ENCODE results near the gene FGF18.
"Not testable (repeated sequence)": the region's sequence is repeated elsewhere in the genome, so short reads cannot be mapped to it uniquely, and the experiment has no call there.

Gene FGF18, protein sequence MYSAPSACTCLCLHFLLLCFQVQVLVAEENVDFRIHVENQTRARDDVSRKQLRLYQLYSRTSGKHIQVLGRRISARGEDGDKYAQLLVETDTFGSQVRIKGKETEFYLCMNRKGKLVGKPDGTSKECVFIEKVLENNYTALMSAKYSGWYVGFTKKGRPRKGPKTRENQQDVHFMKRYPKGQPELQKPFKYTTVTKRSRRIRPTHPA
- total RNA-seq: 0.42 to 2.7 reads per million in 2 donors

DNA sequence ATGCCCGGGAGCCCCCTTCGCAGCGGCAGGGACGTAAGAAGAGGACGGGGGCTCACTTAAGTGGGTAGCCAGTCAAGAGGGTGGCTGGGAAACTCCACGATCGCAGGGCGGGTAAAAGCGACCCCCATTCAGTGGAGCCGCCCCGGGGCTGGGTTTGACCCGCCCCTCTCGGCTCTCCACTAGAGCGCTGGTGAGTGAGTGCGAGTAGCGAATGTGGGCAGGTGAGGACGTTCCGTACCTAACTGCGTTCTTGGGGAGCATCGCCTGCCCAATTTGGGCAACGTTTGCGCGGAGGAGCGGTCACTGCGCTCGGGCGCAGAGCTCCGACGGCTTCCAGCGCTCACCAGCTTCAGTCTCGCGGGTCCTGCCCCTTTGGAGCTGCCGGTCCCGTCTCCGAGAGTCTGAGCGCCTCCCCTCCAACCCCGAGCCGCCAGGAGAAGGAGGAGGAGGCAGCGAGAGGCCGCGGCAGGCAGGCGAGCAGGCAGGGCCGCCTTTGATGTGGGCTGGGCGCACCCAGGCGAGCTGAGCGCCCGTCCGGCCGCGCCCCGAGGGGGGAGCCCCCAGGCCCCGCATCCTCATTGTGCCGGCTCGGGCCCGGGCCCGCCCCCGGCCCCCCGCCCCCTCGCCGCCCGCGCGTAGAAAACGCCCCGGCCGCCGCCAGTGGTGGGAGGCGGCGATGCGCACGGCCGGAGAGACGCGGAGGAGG, at the start of gene FGF18:
Gene FGF18, plus strand, starts transcription at position 666 of the 706 bp plus-strand sequence. CDS start 553 bp downstream, outside the sequence.
- DNase-seq: peak; percentile 18

DNA sequence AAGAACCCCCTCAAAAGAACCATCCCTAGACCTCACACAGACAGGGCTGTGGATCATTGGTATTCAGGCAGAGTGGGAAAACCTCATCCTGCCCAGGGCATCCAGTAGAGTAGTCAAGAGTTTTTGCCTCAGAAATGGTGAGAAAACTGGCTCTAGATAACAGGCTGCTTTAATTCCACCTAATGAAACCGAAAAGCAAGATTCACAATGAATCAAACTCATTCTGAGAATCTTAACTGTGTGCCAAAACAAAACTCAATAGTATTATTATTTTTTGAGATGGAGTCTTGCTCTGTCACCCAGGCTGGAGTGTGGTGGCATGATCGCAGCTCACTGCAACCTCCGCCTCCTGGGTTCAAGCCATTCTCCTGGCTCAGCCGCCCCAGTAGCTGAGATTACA, 49.5 kb upstream of the FGF18 start:
- DNase-seq: no peak

DNA sequence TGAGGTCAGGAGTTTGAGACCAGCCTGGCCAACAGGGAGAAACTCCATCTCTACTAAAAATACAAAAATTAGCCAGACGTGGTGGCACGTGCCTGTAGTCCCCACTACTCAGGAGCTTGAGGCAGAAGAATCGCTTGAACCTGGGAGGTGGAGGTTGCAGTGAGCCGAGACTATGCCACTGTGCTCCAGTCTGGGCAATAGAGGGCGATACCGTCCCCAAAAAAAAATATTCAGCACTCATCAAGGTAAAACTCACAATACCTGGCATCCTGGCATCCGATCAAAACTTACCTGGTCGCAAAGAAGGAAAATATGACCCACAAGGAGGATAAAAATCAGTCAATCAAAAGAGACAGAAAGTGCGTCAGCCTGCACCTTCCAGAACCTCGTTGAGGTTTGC, 48.6 kb upstream of the FGF18 start:
- not testable (repeated sequence) for DNase-seq

DNA sequence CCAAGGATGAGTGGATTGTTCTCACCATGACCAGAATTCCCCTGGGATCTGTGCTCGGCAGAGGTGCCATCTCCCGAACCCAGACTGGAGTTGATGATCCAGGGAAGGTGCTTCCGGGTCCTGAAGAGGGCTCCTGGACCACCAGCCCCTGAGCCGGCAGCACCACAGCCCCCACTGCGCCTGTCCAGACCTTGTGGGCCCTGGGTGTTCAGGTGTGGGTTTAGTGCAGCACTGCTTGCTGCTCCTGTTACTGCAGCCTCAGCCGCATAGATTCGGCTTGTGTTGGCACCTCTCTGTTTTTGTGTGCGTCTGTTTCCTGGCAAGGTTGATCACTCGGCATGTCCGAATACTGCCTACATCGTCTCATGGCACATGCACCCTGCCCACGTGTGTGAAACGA, 48.1 kb upstream of the FGF18 start:
- DNase-seq: no peak

DNA sequence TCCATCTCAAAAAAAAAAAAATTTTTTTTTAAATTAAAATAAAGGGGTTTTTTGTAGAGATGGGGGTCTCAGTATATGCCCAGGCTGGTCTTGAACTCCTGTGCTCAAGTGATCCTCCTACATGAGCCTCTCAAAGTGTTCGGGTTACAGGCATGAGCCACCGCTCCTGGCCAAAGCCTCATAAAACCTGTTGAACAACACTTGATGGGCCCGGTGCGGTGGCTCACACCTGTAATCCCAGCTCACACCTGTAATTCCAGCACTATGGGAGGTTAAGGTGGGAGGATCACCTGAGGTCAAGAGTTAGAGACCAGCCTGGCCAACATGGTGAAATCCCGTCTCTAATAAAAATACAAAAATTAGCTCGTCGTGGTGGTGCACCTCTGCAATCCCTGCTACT, 39.5 kb upstream of the FGF18 start:
- no peak for DNase-seq

DNA sequence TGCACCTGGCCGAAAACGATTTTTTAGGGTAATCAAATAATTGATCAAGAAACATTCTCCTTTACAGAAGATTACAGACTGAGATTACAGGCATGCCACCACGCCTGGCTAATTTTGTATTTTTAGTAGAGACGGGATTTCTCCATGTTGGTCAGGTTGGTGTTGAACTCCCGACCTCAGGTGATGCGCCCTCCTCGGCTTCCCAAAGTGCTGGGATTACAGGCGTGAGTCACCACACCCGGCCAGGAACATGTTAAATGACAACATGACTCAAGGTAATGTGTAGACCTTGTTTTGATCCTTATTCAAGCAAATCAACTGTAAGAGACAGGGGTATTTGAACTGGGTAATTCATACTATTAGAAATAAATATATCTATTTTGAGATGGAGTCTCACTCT, 35.0 kb upstream of the FGF18 start:
- DNase-seq: not testable (repeated sequence)

DNA sequence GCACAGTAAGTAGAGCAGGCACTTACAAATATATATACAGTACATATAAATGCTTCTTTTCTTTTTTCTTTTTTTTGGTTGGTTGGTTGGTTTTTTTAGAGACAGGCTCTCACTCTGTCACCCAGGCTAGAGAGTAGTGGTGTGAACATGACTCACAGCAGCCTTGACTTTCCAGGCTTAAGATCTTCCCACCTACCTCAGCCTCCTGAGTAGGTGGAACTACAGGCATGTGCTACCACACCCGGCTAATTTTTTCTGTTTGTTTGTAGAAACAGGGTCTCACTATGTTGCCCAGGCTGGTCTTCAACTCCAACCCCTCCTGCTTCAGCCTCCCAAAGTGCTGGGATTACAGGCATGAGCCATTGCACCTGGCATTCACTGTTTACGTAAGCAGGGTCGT, 34.4 kb upstream of the FGF18 start:
- not testable (repeated sequence) for DNase-seq

DNA sequence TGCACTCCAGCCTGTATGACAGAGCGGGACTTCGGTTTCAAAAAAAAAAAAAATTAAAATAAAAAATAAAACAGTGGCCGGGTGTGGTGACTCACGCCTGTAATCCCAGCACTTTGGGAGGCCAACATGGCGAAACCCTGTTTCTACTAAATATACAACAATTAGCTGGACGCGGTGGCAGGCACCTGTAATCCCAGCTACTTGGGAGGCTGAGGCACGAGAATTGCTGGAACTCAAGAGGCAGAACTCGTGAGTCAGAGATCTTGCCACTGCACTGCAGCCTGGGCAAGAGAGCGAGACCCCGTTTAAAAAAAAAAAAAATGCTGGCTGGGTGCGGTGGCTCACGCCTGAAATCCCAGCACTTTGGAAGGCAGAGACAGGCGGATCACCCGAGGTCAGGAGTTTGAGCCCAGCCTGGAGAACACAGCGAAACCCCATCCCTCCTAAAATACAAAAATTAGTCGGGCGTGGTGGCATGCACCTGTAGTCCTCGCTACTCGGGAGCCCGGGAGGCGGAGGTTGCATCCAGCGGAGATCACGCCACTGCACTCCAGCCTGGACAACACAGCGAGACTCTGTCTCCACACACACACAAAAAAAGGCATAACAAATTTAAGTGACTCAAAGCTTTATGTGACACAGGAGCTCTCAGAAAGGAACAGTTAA, 33.3 kb upstream of the FGF18 start:
- no peak for DNase-seq

DNA sequence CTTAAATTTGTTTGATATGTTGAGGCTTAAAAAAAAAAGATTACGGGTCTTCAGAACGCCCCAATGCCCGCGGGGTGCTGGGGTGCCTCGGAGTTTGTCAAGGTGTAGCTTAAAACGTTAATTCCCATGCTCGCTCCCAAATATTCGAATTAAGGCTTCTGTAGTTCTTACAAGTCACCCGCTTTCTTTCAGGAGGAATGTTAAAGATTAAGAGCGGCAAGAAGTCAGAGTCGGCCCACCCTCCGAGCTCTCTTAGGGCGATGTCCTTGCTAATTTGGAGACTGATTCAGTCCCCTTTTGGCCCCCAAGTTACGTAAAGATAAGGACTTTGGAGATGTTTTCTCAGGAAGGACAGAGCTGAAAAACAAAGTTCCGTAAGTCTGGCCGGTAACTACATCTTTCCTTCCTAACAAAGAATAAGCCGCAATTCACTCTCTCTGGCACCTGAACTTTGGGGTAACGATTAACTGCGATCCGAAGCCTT, 32.5 kb upstream of the FGF18 start:
- no peak for DNase-seq

DNA sequence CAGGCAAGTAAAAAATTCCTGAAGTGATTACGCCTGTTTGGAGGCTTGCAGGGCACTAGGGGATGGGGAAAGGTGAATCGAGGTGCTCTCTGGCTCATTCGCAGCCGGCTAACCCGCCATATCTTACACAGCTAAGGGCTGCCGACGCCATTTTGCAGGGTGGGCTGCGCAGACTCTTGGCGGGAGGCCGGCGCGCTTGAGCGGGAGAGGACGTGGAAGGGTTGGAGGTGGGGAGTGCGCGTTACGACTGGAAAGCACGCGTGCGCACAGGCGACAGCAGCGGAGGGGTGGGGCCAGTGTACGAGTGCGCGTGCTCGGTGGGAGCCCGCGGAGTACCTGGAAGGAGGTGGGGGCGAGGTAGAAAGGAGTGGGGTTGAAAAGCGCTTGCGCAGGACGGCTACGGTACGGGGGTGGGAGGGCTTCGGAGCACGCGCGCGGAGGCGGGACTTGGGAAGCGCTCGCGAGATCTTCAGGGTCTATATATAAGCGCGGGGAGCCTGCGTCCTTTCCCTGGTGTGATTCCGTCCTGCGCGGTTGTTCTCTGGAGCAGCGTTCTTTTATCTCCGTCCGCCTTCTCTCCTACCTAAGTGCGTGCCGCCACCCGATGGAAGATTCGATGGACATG, 32.0 kb upstream of the FGF18 start, which contains the start of gene NPM1:
Gene NPM1, plus strand, starts transcription at position 505 of the 625 bp plus-strand sequence. Its CDS starts 100 bp downstream, at position 605.
- DNase-seq: peak; percentile 93

DNA sequence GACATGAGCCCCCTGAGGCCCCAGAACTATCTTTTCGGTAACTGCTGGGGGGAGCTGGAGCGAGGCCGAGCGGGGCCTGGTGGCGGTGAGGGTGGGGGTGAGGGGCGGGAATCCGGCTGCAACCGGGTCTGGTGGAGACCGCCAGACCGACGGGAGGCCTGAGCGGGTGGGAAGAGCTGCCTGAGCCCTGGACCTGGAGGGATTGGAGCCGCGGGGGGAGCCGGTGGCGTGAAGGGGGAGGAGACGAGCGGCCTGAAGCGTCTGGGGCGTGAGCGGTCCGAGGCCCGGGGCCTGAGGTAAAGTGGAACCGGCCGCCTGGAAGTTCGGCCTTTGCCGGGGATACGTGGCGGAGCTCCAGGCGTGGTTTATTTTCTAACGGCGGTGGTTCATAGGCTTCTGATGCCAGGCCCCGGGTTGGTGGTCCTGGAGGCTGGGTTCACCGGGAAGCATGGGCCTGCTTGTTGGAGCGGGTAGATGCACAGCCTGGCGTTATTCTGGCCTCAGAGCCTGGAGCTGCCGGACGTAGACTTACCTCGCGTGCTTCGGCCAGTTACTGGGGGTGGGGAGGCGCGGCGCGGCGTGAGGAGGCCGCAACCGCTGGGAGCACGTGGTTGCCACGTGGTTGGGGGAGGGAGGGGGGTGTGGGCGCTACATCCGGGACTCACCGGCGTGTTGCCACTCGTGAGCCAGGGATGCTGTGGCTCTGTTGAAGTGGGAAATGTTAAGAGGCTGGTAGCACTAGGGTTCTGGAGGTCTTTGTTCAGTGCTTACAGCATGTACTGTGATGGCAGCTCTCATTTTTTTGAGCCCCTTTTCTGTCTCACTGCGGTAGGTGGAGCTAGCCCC, 31.3 kb upstream of the FGF18 start:
- DNase-seq: peak; percentile 77

DNA sequence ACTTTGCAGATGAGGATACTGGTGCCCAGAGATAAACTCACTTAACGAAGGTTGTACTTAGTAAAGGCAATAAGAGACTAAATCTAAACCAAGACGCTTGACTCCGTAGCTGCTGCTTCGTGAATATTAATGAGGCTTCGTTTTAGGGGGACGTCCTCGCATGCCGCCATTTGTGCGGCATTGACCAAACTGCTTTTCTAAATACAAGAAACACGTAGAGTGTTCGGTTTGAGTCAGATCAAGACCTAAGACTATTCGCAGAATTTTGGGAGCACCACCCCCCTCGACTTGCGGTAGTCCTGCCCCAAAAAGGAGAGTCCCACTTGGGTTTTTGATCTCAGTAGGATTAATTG, 30.7 kb upstream of the FGF18 start:
- DNase-seq: no peak

DNA sequence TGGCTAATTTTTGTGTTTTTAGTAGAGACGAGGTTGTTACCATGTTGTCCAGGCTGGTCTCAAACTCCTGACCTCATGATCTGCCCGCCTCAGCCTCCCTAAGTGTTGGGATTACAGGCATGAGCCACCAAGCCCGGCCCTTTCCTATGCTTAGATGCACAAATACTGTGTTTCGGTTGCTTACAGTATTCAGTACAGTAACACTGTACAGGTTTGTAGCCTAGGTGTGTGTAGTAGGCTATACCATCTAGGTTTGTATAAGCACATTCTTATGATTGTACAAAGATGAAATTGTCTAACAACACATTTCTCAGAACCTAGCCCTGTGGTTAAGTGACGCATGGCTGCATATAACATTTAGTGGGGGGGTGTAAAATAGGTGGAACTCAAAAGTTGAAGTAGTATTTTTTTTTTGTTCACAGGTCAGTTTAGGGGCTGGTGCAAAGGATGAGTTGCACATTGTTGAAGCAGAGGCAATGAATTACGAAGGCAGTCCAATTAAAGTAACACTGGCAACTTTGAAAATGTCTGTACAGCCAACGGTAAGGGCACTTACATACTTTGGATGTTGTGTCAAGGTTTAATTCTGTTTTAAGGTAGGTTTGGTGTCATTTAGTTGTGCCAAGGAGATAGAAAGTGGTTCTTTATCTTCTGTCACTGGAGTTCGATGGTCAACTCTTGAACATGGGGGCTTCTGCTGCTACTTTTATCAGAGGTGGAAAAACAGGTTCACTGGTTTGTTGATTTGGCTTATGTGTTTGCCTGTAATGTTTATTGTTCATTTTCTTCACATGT, 28.4 kb upstream of the FGF18 start:
- no peak for DNase-seq

DNA sequence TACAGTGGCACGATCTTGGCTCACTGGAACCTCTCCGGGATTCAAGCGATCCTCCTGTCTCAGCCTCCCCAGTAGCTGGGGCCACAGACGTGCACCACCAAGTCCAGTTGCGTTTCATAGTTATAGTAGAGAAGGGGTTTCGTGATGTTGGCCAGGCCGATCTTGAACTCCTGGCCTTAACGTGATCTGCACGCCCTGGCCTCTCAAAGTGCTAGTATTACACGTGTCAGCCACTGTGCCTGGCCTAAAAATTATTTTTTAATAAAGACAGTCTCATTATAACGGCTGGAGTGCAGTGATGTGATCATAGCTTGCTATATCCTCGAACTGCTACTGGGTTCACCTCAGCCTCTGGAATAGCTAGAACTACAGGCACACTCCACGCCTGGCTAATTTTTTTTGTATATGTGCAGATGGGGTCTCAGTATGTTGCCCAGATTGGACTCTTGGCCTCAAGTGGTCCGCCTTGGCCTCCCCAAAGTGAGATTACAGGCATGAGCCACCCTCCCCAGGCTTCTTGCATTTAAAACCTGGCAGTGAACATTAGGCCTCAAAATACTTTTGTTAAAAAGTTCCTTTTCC, 27.4 kb upstream of the FGF18 start:
- no peak for DNase-seq

DNA sequence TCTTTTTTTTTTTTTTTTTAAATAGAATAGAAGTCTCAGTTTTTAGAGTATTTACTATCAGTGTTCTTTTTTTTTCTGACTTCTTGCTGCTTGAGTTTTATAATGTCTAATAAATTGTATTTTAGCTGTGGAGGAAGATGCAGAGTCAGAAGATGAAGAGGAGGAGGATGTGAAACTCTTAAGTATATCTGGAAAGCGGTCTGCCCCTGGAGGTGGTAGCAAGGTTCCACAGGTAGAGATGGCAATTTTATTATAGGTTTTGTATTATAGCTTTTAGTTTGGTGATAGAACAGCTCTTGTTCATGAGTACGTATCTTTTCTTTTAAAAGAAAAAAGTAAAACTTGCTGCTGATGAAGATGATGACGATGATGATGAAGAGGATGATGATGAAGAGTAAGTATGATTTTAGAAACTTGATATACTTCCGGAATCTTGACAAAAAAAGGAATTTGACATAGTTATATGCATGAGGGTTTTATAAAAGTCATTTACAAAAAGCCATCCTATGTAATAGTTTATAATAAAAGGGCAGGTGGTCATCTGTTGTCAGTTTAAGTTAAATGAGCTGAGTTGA, 26.8 kb upstream of the FGF18 start:
- no peak for DNase-seq

DNA sequence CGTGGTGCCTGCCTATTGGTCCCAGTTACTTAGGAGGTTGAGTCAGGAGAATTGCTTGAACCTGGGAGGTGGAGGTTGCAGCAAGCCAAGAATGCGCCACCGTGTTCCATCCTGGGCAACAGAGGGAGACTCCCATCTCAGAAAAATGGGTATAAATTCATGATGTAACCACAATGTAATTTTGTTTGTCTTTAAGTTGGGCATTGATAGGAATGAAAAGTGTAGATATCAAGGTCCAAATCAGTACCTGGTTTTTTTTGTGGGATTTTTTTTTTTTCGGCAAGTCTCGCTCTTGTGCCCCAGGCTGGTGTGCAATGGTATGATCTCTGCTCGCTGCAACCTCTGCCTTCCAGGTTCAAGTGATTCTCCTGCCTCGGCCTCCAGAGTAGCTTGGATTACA, 24.4 kb upstream of the FGF18 start:
- no peak for DNase-seq

DNA sequence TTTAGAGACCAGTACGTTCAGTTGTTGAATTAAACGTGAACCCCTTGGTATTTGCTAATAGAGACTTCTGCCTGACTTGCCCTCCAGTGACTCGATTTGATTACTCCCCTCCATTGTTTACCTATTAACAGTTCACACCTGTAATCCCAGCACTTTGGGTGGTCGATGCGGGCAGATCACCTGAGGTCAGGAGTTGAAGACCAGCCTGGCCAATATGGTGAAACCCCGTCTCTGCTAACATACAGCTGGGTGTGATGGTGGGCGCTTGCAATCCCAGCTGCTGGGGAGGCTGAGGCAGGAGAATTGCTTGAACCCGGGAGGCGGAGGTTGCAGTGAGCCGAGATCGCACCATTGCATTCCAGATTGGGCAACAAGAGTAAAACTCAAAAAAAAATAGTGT, 22.9 kb upstream of the FGF18 start:
- DNase-seq: not testable (repeated sequence)

DNA sequence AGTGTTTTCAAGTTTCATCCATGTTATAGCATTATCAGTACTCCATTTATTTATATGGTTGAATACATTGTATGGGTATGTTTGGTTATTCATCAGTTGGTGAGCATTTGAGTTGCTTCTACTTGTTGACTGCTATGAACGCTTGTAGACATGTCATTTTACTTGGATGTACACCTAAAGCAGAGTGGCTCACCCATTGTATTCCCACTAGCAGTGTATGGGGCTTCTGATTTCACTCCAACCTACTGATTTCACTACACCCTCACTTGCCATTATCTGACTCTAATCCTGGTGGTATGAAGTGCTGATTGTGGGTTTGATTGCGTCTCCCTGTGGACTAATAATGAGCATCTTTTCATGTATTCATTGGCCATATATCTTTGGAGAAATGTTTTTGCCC, 22.3 kb upstream of the FGF18 start:
- DNase-seq: no peak

DNA sequence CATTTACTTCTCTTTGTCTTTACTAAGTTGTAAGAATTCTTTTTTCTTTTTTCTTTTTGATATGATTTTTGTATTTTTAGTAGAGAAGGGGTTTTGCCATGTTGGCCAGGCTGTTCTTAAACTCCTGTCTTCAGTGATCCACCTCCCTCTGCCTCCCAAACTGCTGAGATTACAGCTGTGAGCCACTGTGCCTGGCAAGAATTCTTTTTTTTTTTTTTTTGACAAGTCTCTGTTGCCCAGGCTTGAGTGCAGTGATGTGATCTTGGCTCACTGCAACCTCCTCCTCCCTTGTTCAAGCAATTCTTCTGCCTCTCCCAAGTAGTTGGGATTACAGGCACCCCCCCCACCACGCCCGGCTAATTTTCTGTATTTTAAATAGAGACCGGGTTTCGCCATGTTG, 21.8 kb upstream of the FGF18 start:
- no peak for DNase-seq

DNA sequence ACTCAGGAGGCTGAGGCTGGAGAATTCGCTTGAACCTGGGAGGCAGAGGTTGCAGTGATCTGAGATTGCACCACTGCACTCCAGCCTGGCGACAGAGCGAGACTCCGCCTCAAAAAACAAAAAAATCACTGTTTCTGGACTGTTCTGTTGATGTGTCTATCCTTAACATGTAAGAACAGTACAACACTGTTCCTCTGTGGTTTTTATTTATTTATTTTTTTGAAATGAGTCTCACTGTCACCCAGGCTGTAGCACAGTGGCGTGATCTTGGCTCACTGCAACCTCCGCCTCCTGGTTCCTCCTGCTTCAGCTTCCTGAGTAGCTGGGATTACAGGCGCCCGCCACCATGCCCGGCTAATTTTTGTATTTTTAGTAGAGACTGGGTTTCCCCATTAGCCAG, 20.8 kb upstream of the FGF18 start:
- DNase-seq: not testable (repeated sequence)

DNA sequence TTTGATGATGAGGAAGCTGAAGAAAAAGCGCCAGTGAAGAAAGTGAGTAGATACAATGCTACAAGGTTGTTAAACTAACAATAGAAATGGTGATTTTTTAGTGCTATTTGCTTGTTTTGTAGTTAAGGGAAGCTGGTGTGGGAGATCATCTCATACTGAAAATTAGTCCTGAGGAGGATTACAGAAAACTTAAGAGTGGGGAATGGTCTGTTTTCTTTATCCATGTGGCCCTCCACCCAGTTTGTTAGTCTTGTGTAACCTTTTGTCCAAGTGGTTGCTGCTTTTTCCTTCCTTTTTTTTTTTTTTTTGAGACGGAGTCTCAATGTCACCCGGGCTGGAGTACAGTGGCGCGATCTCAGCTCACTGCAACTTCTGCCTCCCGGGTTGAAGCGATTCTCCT, 19.3 kb upstream of the FGF18 start:
- DNase-seq: no peak
